Stimulated activated CD8-positive, alpha-beta memory T cell treated with anti-CD3 and anti-CD28 coated beads, Interleukin-4, amount 100 ng/mL, for 24 hours (primary cell): Measurements from ENCODE around the gene RGP1.
A peak's percentile ranks its signal among the peaks of the same experiment; 100 is the strongest.

Experiments
- DNase-seq: peaks from one replicate; pipeline ENCODE4 v3.0.0-alpha.2; 2020; ENCODE audit warnings: low read depth

Gene RGP1, protein sequence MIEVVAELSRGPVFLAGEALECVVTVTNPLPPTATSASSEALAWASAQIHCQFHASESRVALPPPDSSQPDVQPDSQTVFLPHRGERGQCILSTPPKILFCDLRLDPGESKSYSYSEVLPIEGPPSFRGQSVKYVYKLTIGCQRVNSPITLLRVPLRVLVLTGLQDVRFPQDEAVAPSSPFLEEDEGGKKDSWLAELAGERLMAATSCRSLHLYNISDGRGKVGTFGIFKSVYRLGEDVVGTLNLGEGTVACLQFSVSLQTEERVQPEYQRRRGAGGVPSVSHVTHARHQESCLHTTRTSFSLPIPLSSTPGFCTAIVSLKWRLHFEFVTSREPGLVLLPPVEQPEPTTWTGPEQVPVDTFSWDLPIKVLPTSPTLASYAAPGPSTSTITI

GRCh38 chr9:35748858-35749514, at the start of gene RGP1, which contains the start of gene GBA2:
RGP1 (plus strand) TSS chr9:35749287; CDS start chr9:35749756, 469 bp downstream.
GBA2 (minus strand) TSS chr9:35749228; CDS start chr9:35748704, 524 bp downstream.
- peak; percentile 66 for DNase-seq

DNA sequence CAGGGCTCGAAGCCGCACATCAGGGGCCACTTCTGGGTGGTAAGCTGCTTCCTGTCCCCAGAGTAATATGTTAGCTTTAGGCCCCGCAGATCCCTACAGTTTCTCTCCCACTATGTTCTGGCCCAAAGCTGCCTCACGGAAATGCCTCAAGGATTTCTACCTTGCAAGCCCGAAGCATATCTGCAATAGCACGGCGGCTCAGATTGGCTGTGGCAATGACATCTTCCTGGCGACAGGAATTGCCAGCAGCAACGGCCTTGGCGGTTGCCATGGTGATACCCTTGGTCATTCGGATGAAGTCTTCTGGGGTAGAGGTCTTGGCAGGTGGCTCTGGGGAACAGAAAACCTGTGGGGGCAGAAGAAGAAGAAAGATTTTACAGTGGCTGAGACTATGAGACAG, 49.1 kb upstream of the RGP1 start:
- no peak for DNase-seq

DNA sequence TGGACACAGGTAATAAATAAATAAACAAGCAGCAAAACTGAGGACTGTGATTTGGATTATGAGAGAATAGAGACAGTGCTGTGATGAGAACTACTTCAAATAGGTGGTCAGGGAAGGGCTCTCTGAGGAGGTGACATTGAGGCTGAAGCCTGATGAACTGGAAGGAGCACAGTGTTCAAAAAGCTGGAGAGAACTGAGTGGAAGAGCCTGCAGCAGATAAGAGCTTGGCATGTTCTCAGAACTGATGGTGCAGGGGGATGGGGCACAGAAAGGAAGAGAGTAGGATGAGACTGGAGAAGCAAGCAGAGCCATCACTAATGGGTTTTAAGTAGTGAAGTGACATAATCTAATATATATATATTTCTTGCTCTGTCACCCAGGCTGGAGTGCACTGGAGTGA, 48.1 kb upstream of the RGP1 start:
- no peak for DNase-seq

GRCh38 chr9:35702696-35703095, 46.4 kb upstream of the RGP1 start:
- no peak for DNase-seq

DNA sequence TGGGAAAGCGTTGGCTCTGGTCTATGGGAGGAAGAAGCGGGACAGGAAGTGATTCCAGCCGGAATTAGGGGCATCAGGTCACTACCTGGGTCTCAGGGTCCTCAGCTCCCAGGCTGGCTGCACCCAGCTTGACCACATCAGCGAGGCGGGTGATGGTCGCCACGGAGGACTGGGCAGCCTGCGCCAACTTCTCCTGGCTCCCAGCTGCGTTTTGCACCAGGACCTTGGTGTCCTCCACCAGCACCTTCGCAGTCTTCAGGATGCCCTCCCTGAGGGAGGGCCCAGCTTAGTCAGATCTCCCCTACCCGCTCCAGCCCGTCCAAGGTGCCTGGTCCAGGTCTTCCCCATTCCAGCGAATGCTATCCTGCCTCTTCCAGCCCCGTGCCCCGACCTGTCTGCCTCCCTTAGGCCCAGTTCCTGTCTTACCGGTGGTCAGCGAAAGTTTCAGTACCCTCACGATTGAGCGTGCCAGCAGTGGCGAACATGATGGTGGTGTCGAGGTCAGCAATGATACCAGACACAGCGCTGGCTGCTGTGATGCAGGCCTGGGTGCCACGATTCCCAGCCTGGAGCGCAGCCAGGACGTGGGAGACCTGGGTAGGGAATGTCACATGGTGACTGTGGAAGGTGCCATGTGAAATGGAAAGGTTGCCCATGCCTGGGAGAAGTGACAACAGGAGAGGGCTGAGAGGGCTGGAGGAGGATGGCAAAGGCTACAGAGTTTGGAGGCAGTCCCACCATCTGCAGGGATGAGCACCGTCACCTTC, 45.0 kb upstream of the RGP1 start:
- no peak for DNase-seq

DNA sequence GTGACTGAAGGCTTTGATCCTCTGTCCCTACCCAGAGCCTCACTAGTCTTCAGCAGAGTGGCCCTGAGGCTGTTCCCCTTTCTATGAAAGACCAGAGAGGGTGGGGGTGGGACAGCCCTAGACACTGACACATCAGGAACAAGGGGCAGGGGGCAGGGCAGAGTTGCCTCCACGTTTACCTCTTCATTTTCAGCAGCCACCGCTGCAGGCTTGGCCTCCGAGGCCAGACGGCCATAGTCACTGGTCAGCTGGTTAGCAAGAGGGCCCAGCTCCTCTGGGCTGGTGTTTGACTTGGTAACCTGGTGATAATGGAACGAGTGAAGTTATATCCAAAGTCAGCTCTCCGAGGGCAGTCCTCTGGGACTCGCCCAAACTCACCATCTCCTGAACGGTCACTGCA, 43.7 kb upstream of the RGP1 start:
- no peak for DNase-seq

- DNase-seq = no peak
These were observed 43.2 kb upstream of the RGP1 start for GRCh38 chr9:35705836-35706430.

GRCh38 chr9:35706951-35707350, 42.1 kb upstream of the RGP1 start:
- no peak for DNase-seq

DNA sequence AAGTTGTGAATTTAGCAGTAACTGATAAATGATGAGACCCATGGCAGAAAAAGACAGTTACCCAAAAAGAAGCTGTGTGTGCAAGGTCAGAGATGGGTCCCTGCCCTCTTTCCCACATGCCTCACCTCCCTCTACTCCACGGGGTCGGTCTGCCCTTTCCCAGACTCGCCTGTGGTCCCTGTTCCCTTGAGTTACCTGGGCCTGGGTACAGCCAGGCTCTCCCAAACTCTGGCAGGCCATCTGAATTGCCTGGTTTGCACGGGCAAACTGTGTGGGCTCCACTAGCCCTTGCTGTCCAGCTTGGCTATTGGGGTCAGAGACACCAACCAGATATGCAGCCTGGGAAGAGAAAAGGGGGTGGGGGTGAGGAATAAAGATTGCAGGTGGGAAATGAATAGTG, 40.9 kb upstream of the RGP1 start:
- DNase-seq = no peak

- no peak for DNase-seq
These were observed 38.1 kb upstream of the RGP1 start for GRCh38 chr9:35710818-35711500.

DNA sequence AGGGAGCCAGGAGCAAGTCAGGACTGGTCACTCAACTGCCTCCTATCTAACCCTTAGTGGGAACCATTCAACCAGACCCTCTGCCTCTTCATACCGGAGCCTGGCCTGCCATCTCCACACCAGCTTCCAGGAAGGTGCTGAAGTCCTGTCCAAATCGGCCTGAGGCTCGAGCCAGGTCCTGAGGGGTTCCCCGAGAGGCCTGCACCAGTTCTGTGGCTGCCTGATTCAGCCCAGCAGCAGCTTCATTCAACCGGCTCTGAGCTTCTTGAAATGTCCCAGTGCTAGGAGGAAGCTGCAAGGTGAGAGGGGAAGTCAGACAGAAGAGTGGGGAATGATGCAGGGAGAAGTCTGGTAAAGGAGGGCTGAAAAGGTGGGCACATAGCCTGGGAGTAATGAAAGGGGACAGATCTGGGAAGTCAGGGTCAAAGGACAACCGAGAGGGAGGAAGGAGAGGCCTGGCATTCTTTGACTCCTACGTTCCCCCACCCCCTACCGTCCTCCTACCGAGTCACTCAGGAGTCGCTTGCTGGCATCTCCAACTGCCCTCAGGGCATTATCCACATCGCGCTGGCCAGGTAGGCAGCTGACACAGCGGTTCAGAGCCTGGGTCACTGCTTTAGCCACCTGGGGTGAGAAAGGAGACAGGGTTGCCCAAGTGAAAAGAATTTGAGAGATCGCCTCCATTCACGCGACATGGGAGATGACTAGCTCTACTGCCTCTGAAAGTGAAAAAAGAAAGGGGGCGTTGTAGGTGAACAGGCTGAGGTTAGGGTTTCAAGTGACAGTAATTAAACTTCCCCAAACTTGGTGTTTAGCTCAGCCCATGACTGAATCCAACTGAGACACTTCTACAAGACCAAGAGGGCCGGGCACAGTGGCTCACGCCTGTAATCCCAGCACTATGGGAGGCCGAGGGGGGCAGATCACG, 37.3 kb upstream of the RGP1 start:
- DNase-seq = no peak

DNA sequence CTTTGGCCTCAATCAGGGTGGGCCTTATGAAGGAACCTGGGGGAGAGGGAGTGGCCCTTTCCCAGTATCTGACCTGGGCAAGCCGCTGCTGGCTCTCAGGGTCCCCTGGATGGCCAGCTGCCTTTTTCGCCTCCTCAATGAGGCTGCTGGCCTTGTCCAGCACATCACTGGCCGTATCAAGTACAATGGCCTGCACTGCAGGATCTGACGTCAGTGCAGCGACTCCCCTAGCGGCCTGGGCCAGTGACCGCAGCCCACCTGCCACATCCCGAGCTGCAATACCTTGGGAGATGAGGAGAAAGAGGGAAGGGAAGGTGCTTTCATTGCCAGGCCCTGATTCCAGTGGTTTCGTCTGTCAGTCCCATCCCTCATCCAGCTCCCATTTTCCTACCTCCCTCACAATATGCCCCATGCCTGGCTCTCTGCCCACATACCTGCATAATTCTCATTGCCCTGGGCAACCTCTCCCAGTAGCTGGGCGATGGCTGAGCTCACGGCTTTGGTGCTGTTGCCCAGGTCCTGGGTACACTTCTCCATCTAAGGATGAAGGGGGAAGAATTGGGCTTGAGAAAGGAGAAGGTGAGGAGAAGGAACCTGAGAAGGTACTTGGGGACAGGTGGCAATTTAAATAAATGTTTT, 36.2 kb upstream of the RGP1 start:
- no peak for DNase-seq

DNA sequence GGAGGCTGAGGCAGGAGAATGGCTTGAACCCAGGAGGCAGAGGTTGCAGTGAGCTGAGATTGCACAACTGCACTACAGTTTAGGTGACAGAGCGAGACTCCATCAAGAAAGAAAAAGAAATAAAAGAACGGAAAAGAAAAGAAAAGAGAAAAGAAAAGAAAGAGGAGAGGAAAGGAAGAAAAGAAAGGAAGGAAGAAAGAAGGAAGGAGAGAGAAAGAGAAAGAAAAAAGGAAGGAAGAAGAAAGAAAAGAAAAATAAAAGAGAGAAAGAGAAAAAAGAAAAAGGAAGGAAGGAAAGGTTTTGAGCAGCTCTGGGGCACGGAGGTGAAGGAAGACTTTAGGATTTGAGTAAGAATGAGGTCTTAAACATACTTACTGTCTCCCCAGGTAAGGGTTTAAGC, 35.5 kb upstream of the RGP1 start:
- no peak for DNase-seq

- DNase-seq = no peak
These were observed 35.0 kb upstream of the RGP1 start for GRCh38 chr9:35714123-35714522.

GRCh38 chr9:35714579-35715252, 34.4 kb upstream of the RGP1 start:
- no peak for DNase-seq

DNA sequence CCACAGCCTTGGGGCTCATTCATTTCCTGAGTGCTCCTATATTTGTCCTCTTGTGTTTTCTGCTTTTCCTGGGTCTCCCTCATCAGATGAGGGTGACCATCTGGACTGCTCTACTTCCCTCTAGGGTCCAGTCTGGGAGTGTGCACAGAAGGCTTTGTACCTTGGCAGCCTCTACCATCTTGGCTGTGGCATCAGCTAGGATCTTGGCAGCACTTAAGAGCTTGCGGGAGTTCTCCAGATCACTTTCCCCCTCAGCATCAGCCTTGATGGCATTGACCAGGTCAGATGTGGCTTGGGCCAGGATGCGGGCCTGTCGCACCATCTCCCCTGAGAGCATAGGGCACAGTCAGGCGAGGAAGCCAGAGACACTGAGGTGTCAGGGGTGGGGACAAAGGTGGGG, 32.9 kb upstream of the RGP1 start:
- DNase-seq = no peak

GRCh38 chr9:35717132-35717870, 31.8 kb upstream of the RGP1 start:
- no peak for DNase-seq

GRCh38 chr9:35718721-35719511, 30.2 kb upstream of the RGP1 start:
- DNase-seq = no peak
